ENCODE measurements around the gene RXYLT1.
A peak's percentile ranks its signal among the peaks of the same experiment; 100 is the strongest.

Gene RXYLT1

DNA sequence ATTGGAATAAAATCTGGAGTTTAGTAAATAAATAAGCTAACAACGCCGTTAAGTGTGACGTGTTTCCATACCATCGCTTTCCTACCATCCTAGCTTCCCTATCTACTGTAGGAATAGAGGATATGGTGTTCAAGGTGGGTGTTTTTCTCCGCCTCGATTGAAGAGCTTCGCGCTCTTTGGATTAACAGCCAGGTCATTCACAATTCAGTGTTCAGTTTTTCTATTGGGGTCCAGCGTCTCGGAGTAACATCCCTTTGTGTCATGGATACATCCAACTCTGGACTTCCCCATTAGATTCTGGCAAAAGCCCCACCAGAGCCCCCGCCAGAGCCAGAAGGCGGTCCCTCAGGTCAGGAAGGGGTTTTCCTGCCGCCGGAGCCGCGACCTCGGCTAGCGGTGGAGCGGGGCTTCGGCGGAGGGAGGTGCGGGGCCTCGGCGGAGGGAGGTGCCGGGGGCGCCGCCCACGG is 63.6 kb downstream of the RXYLT1 start:
- DNase-seq (ENCODE audit: low read depth in 2 of 2) = no peak

DNA sequence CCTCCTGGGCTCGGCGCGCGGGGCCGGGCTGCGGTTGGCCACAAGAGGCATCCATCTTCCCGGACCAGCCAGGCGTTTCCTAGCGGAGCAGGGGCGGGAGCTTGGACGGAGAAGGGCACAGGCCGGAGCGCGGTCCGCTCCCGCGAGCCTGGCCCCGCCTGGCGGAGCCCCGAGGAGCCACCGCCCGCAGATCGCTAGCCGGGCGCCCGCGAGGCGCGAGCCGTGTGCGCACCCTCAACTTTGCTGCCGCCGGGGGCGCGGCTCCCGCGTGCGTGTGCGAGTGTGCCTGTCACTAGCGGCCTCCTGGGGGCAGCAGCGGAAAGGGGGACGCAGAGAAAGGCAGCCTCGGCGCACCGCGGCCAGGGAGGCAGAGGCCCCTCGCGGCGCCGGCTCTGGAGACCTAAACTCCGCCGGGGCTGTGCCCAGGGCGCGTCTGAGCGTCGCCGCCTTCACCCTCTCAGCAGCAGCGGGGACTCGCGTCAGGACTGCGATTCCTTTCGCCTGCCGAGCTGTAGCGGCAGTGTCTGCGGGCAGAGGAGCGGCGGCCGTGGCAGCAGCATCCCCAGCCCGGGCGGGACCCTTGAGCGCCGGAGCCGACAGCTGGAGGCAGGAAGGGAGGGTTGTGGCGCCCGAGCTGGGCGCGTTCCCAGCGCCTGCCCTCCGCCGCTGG is 64.1 kb downstream of the RXYLT1 start:
- DNase-seq (ENCODE audit: low read depth in 2 of 2) = peak; percentile 56 to 59

DNA sequence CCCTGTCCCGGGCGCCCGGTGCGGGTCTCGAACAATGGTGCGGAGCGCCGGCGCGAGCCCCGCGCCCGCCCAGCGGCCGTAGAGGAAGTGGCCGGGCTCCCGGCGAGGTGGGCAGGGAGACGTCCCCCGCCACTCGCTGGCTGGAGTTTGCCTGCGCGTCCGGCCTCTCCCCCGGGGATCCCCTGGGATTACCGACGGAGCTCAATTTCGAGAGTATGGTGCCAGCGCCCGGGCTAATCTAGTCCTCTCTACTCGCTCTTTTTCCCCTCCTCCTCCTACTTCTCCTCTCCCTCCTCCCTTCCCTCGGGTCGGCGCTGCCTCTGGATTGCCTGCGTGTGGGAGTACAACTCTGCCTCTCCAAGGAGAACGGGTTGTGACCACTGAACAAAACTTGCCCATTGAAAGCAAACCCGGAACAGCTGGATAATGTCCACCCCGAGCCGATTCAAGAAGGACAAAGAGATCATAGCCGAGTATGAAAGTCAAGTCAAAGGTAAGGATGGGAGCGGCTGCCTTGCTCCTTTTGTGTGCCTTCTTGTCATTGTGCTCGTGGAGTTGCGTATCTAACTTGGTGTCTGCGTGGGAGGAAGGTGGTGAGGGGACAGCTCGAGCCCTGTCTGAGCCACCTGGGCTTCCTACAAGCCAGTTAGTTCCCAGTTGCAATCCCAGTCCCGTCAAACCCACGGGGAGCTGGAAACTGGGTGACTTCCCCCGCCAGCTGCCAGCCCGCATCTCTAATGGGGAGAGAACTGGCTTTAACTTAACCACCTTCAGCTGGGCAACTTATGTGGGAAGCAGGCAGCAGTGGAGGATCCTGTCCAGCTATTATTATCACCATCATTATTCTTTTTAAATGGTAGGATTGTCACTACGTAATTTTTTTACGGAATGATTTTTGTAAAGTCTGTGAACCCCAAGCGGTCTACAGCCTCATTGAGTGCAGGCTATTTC is 65.0 kb downstream of the RXYLT1 start, which contains the start of gene SRGAP1:
TSS of gene SRGAP1 (plus strand) at position 310 of the 951 bp plus-strand sequence. CDS start at position 427, 117 bp downstream.
- DNase-seq (ENCODE audit: low read depth in 2 of 2) = no peak

DNA sequence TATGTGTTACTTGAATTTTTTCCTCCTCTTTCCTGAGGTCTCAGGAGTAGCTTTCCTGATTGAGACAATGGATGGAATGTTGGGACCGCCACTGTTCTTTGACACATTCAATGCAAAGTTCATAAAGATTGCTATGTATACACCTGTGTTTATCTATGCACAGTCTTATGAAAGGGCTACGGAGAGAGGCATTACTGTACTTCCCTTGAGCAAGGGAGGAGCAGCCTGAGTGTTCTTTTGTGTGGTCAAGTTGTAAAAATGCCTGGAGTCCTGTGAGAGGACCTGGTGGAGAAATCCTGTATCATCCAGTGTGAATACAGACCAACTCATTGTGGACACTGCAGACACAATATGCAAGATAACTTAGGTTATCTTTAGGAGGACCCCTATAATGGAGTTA is 66.0 kb downstream of the RXYLT1 start:
- DNase-seq (ENCODE audit: low read depth in 2 of 2) = no peak

DNA sequence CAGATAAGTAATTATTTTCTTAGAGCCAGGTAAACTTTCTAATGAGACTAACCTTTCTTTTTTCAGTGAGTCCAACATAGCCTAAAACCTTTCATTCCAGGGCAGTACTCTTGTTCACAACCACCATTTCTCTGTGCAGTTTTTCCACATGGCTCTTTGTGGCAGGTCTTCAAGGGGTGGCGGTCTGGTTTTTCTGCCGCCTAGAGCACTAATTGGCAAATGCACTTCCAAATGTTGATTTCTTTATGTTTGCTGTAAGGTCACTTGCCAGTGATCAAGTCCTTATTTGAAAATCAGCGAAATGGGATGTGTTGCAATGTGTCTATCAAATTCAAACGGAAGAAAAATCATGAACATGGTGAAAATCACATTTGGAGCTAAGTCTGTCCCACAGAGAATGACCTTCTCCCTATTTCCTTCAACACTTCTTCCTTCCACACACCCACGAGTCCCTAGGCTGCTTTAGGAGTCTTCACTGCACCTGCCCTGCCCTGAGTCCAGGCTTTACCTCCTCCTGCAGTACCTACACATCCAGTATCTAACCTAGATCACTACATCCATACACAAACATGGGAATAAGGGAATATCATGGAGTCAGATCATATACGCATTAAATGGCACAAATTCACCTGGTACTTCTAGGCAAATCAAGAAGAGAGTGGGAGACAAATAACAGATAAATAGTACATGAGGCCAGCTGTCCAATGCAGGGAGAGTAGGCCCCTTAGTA is 66.7 kb downstream of the RXYLT1 start:
- DNase-seq (ENCODE audit: low read depth in 2 of 2) = no peak

DNA sequence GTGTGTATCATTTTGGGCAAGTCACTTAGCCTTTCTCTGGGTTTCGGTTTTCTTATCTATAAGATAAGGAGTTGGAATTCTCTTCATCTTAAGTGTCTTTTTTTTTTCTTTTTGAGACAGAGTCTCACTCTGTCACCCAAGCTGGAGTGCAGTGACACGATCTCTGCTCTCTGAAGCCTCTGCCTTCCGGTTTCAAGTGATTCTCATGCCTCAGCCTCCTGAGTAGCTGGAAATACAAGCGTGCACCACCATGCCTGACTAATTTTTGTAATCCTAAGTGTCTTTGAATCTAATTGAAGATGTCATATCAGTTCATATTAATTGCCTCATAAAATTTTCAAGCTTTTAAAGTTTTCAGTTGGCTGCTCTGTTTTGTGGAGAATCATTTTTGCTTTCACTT is 68.7 kb downstream of the RXYLT1 start:
- no peak for DNase-seq (ENCODE audit: low read depth in 2 of 2)

DNA sequence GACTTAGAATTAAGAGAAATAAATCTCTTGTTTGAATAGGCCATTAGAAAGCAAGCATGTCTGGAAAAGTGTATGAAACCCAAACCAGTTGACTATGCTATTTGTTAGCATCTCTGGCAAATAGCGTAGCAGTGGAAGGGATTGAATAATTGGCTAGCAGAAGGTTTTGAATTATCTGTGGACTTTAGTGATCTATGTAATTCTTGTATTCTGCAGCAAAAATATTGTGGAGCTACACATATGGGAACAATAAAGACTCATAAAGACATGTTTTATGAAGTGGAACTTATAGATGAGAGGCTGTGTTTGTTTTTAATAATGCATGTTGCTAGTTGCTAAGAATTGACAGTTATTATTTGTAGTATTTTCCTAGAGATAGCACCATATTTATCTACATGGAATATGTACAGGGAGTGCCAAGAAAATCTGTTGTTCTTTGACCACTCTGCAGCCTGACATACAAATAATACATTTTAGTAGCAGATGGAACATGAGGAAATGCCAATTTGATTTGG is 69.5 kb downstream of the RXYLT1 start:
- no peak for DNase-seq (ENCODE audit: low read depth in 2 of 2)

DNA sequence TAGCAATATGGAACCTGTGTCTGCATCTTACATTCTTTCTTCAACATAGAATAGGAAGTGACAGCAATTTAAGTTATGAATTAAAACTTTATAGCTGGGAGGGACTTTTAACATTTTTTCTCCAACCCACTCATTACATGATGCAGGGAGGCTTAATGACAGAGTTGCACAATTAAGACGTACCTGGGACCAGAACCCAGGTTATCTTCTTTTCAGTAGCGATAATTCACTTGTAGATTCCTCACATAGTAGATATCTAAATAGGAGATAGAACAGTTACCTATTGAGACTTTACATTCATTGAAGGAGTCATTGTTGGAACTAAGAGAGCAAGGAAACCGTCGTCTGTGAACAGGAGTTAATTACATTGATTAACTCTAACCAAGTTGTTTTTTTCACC is 69.9 kb downstream of the RXYLT1 start:
- DNase-seq (ENCODE audit: low read depth in 2 of 2) = no peak

DNA sequence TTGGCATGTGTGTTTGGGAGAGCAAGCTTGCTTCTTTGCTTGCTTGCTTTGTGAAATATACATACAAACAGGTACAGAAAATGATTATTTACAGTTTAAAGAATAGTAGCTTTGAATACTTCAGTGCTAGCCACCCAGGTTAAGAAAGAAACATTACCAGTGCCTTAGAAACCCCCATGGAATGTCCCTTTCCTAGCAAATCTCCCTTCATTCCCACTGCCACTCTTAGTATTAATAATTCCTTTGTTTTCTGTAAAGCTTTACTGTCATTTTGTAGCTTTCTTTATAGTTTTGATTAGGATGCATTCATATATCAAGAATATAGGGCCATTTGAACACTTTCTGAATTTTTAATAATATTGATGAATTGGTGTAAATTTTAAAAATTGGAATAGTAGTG is 74.3 kb downstream of the RXYLT1 start:
- no peak for DNase-seq (ENCODE audit: low read depth in 2 of 2)

DNA sequence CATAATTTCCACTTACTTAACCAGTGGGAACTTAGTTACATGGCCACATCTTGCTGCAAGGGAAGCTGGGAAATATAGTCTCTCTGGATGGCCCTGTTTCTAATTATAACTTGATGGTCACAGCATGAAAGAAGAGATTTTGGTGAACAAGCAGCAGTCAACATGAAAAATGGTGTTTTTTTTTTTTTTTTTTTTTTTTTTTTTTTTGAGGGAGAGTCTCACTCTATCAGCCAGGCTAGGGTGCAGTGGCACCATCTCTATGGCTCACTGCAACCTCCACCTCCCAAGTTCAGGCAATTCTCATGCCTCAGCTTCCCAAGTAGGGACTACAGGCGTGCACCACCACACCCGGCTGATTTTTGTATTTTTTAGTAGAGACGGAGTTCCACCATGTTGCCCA is 75.6 kb downstream of the RXYLT1 start:
- DNase-seq (ENCODE audit: low read depth in 2 of 2) = no peak

DNA sequence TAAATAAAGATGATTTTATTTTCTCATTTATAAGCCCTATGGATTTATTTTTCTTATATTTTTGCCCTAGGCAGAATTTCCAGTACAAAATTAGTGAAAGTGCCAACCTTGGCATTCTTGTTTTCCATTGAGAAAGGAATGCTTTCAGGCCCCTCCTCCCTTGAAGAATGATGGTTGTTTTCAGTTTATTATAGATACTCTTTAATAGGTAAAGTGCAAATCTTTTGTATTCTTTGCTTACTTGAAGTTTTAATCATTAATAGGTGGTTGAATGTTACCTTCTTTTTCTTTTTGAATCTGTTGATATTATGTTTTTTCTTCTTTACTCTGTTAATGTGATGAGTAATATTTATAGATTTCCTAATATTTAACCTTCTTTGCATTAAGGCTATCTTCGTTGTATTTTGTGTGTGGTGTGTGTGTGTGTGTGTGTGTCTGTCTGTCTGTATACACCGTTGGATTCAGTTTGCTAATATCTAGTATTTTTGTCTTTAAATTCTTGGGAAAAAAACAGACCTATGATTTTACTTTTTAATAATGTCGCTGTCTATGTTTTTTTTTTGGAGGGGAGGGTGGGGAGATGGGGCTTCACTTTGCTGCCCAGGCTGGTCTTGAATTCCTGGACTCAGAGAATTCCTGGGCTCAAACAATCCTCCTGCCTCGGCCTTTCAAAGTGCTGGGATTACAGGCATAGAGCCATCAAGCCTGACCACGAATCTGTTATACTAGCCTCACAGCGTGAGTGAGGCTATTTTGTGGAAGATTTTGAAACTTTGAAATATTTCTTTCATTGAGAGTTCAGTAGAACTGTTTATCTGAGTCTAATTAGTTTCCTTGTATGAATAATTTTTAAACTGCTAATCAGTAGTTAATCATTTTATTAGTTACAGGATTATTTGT is 78.3 kb downstream of the RXYLT1 start:
- no peak for DNase-seq (ENCODE audit: low read depth in 2 of 2)

Data from stimulated activated CD8-positive, alpha-beta memory T cell treated with anti-CD3 and anti-CD28 coated beads, Interleukin-2, amount 100 ng/mL, for 1 hour (primary cell).